Left lung (tissue), 10 donors: ENCODE results near the gene FAM168A. TPM values are rescaled to one million over a fixed set of nuclear protein-coding genes. Genes with fewer than 3 reads are reported as not detected.
A peak's percentile ranks its signal among the peaks of the same experiment; 100 is the strongest.

ENCODE experiments used
- ATAC-seq: fragments of 200-7000 bp; cut with Tn5 transposase; one replicate; pipeline ENCODE4 v1.9.1; 2020; ENCODE audit warnings: moderate library complexity
- DNase-seq, 4 donors: peaks; one replicate each; pipeline ENCODE4 v3.0.0-alpha.2; 2013 to 2020
- H3K27ac ChIP-seq, 2 donors: fragments of 200-600 bp; sonication (generic) in 1 of 2; one replicate each; pipeline versions ENCODE4 v1.5.0 to v1.8.0; 2020 to 2021
- H3K27me3 ChIP-seq, 2 donors: fragments of 200-600 bp; sonication (generic) in 1 of 2; one replicate each; pipeline versions ENCODE4 v1.5.0 to v1.8.0; 2020 to 2021
- H3K36me3 ChIP-seq, 2 donors: fragments of 200-600 bp; sonication (generic) in 1 of 2; one replicate each; pipeline versions ENCODE4 v1.5.0 to v1.8.0; 2020 to 2021
- H3K4me1 ChIP-seq, 2 donors: fragments of 200-600 bp; one replicate each; pipeline ENCODE4 v1.8.0; 2021
- H3K4me3 ChIP-seq, 2 donors: fragments of 200-600 bp; sonication (generic) in 1 of 2; one replicate each; pipeline versions ENCODE4 v1.5.0 to v1.8.0; 2020 to 2021; ENCODE audit warnings: mild to moderate bottlenecking in 1 of 2
- H3K9me3 ChIP-seq, 2 donors: fragments of 200-600 bp; sonication (generic) in 1 of 2; one replicate each; pipeline versions ENCODE4 v1.5.0 to v1.8.0; 2020 to 2021
- intact Hi-C, 2 donors: fragments of 100-400 bp; cut with DNase I; formaldehyde crosslinking; loops; one replicate each; pipeline versions ENCODE4 v1.11.2 to v1.14.2; 2022
- polyA plus RNA-seq, 6 donors: library from polyadenylated mRNA; unstranded; fragments of 120-200 nt; gene quantifications; one replicate each; pipeline ENCODE4 v1.2.1, GENCODE V29; 2013; ENCODE audit not compliant: insufficient read length in 6 of 6
- total RNA-seq, 2 donors: library from RNA; stranded (reverse); fragmentation: NEBNext Ultra II Directional; extraction: Animal tissue kit (Norgen Biotek cat#: 25700); gene quantifications; one replicate each; pipeline ENCODE4 v1.2.1, GENCODE V29; 2021
- TF ChIP-seq, protein P1 (sequence below), 2 donors: fragments of 200-600 bp; sonication (generic) in 1 of 2; IDR thresholded peaks; one replicate each; pipeline versions ENCODE4 v1.5.0 to v1.8.0; 2021; ENCODE audit warnings: antibody characterized with exemption in 2 of 2
- donor health status: DM: no; HTN: yes; CAD: no.
- donor health status: DM: no; HTN: no; CAD: no.

Gene FAM168A
- total and polyA plus RNA-seq, 8 donors = 28.2 to 43.9 (median 41.6) TPM

DNA sequence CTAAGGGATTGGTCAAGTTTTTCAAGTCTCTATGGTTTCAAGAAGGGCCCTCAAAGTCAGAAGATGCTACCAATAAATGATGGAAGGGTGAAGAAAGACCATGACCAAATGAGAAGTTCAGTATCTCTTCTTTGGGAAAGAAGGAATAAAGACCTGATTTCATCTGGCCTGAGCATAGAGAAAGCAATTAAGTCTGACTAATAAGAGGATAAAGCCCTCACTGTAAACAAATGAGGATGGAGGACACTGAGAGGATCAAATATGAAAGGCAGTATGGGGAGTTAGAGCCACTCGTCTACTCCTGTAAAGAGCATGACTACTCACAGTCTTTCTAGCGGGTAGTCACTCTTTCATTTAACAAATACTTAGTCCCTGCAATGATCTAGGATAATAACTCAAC lies 44.6 kb downstream of the FAM168A start:
- DNase-seq (no peak), ATAC-seq (no peak)
- no peak overlapping the region for H3K4me3 ChIP-seq
- no peaks in the 10 kb centered on the region for H3K27me3 ChIP-seq
- H3K36me3 ChIP-seq = no peaks in the 10 kb centered on the region
- intact Hi-C loops = no loop called here
- H3K27ac ChIP-seq = no peak overlapping the region
- H3K4me1 ChIP-seq = peaks cover 4 to 31% of the 10 kb centered on the region in 2 donors
- no peaks in the 10 kb centered on the region for H3K9me3 ChIP-seq
- TF ChIP-seq, protein P1, sequence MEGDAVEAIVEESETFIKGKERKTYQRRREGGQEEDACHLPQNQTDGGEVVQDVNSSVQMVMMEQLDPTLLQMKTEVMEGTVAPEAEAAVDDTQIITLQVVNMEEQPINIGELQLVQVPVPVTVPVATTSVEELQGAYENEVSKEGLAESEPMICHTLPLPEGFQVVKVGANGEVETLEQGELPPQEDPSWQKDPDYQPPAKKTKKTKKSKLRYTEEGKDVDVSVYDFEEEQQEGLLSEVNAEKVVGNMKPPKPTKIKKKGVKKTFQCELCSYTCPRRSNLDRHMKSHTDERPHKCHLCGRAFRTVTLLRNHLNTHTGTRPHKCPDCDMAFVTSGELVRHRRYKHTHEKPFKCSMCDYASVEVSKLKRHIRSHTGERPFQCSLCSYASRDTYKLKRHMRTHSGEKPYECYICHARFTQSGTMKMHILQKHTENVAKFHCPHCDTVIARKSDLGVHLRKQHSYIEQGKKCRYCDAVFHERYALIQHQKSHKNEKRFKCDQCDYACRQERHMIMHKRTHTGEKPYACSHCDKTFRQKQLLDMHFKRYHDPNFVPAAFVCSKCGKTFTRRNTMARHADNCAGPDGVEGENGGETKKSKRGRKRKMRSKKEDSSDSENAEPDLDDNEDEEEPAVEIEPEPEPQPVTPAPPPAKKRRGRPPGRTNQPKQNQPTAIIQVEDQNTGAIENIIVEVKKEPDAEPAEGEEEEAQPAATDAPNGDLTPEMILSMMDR (IDR thresholded peaks at IDR 0.05) = no peak

DNA sequence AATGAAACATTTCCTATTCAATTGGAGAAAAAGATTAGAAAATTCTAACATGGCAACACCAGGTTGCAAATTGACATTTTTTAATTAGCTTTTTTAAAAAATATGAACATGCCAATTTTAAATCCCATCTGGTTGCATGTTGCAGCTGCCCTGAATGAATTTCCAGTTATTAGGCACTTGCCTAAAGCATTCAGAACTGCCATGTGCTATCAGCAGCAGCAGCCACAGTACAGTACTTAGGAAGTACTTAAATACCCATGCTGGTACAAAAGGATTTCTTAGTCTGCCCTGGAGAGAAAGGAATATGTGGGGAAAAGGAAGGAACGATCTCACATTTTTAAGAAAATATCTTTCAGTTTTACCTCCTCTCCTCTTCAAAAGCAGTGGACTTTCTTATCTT lies 46.2 kb downstream of the FAM168A start:
- Histone ChIP-seq H3K27me3 (no peaks in the 10 kb centered on the region), H3K36me3 (no peaks in the 10 kb centered on the region), H3K27ac (no peak overlapping the region), H3K4me1 (peaks cover 4 to 47% of the 10 kb centered on the region in 2 donors), H3K4me3 (no peak overlapping the region), H3K9me3 (no peaks in the 10 kb centered on the region)
- TF ChIP-seq, protein P1 (IDR thresholded peaks at IDR 0.05) = no peak
- intact Hi-C loops = no loop called here
- no peak for DNase-seq
- ATAC-seq = peak; percentile 90

DNA sequence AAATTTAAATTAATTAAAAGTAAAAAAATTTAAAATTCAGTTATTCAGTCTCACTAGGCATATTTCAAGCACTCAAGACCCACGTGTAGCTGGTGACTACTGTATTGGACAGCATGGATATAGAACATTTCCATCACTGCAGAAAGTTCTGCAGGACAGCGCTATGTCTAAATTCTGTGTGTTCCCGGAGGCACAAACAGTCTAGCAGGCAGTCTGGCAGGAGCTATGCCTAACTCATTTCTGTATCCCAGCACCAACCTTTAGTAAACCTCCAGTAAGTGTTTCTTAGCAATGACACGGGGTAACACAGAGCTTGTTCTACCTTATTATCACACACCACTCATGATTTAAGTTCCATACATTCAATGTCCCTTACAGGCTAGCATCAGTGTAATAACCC lies 48.5 kb downstream of the FAM168A start:
- H3K9me3 ChIP-seq = no peaks in the 10 kb centered on the region
- no peaks in the 10 kb centered on the region for H3K36me3 ChIP-seq
- no peak overlapping the region for H3K4me3 ChIP-seq
- ATAC-seq (no peak), DNase-seq (no peak)
- H3K27ac ChIP-seq = no peak overlapping the region
- TF ChIP-seq, protein P1 (IDR thresholded peaks at IDR 0.05) = no peak
- no peaks in the 10 kb centered on the region for H3K27me3 ChIP-seq
- intact Hi-C loops = no loop called here
- peaks cover 4 to 41% of the 10 kb centered on the region in 2 donors for H3K4me1 ChIP-seq

DNA sequence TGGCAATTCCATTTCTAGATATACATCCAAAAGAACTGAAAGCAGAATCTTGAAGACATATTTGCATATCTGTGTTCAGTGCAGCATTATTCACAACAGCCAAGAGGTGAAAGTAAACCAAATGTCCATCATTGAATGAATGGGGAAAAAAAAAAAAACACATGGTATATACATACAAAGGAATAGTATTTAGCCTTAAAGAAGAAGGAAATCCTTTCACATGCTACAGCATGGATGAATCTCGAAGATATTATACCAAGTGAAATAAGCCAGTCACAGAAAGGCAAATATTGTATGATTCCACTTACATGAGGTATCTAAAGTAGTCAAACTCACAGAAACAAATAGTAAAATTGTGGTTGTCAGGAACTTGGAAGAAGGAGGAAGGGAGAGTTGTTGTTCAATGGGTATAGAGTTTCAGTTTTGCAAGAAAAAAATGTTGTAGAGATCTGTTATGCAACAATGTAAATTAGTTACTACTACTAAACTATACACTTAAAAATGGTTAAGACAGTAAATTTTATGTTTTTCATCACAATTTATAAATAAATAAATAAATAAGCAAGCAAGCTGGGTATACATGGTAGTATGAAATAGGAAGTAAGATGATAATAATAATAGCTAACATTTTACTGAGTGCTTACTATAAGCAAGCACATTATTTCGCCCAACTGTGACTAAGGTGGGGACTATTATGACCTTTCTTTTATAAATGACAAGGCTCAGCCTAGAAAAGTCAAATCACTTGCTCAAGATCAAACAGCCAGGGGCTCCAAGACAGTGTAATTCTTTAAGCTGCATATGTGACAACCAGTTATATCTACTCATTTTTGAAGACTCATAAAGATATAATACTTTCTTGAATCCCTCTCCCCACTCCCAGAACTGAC lies 50.0 kb downstream of the FAM168A start:
- Histone ChIP-seq H3K27ac (no peak overlapping the region), H3K27me3 (no peaks in the 10 kb centered on the region), H3K4me3 (no peak overlapping the region), H3K36me3 (no peaks in the 10 kb centered on the region), H3K4me1 (peaks cover 4 to 41% of the 10 kb centered on the region in 2 donors), H3K9me3 (no peaks in the 10 kb centered on the region)
- ATAC-seq (no peak), DNase-seq (no peak)
- TF ChIP-seq, protein P1 (IDR thresholded peaks at IDR 0.05) = no peak
- intact Hi-C loops = no loop called here

DNA sequence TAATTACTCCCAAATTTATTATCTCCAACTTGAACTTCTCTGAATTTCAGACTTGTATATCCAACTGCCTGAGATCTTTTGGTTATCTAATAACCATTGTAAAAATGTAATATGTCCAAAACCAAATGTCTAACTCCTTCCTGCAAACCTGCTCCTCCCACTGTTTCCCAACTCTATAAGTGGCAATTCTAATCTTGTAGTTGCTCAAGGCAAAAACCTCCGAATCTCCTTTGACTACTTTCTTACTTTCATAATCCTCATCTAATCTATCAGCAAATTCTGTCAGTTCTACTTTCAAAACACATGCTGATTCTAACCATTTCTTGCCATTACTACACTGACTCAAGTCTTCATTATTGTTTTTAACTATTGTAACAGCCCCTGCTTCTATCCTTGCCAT lies 55.7 kb downstream of the FAM168A start:
- Histone ChIP-seq H3K4me1 (peaks cover 0 to 41% of the 10 kb centered on the region in 2 donors), H3K27ac (peak overlapping the region in 1 of 2 donors; percentile 37), H3K36me3 (no peaks in the 10 kb centered on the region), H3K4me3 (no peak overlapping the region), H3K27me3 (no peaks in the 10 kb centered on the region), H3K9me3 (no peaks in the 10 kb centered on the region)
- DNase-seq (no peak), ATAC-seq (peak; percentile 75)
- intact Hi-C loops = no loop called here
- TF ChIP-seq, protein P1 (IDR thresholded peaks at IDR 0.05) = no peak
